ENCODE data around the gene PRDM1. TPM values are rescaled to one million over a fixed set of nuclear protein-coding genes. Genes with fewer than 3 reads are reported as not detected.

Gene PRDM1
- total and polyA plus RNA-seq, 10 donors: 2.2 to 63.7 (median 42.3) TPM

- H3K9me3 ChIP-seq: no peaks in the 10 kb centered on the region
- TF ChIP-seq CTCF (IDR thresholded peaks at IDR 0.05 in 8 of 11, conservative IDR thresholded peaks at IDR 0.05 in 3 of 11) (no peak), POLR2A (IDR thresholded peaks at IDR 0.05) (no peak), POLR2AphosphoS5 (IDR thresholded peaks at IDR 0.05) (no peak)
- 83 to 91% (median 85%) methylated on average over 9 of the region's 9 CpGs for WGBS, 5 donors
Measured at GRCh38 chr6:106128981-106129781, 43.0 kb downstream of the PRDM1 start.

DNA sequence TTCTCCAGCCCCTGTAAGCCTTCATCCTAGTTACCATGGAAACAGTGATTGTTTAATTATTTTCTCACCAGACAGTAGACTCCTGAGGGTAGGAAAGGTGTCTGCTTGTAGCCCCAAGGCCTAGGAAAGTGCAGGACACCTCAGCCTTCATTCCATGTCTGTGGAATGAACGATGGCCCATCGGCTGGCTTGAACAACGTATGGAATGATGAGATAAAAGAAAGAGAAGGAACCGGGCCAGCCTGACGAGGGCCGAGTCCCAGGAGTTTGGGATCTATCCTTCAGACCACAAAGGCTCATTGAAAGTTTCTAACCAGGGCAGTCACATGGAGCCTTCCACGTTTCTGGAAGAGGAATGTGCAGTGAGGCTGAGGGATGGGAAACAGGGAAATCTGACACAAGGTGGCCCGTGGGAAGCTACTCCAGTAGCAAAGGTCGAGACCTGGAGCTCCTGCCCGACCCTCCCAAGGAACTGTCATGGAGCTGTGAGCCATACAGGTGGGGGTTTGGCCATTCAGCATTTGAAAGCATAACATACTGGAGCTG lies 46.1 kb downstream of the PRDM1 start:
- DNase-seq: no peak
- Histone ChIP-seq H3K36me3 (no peaks in the 10 kb centered on the region), H3K4me3 (no peak overlapping the region), H3K9me3 (no peaks in the 10 kb centered on the region), H3K27me3 (replicated peaks in 1 of 7) (no peaks in the 10 kb centered on the region), H3K4me1 (no peaks in the 10 kb centered on the region), H3K27ac (no peak overlapping the region)
- TF ChIP-seq CTCF (IDR thresholded peaks at IDR 0.05 in 8 of 11, conservative IDR thresholded peaks at IDR 0.05 in 3 of 11) (no peak), POLR2AphosphoS5 (IDR thresholded peaks at IDR 0.05) (no peak), POLR2A (IDR thresholded peaks at IDR 0.05) (no peak)
- WGBS, 5 donors: 83 to 94% (median 92%) methylated on average over 10 of the region's 10 CpGs
- intact Hi-C loops (cut with DNase I; ENCODE audit: low total_unique reads): no loop called here

More at GRCh38 chr6:106128981-106129781, 43.0 kb downstream of the PRDM1 start:
- DNase-seq: no peak
- H3K36me3 ChIP-seq: no peaks in the 10 kb centered on the region
- intact Hi-C loops (cut with DNase I; ENCODE audit: low total_unique reads): no loop called here
- H3K4me3 ChIP-seq: no peak overlapping the region
- no peak overlapping the region for H3K27ac ChIP-seq
- no peaks in the 10 kb centered on the region for H3K27me3 ChIP-seq (replicated peaks in 1 of 7)
- H3K4me1 ChIP-seq: peaks cover 0 to 17% (median 6%) of the 10 kb centered on the region in 6 donors

- Histone ChIP-seq H3K27me3 (replicated peaks in 1 of 7) (no peaks in the 10 kb centered on the region), H3K9me3 (no peaks in the 10 kb centered on the region), H3K27ac (no peak overlapping the region), H3K4me3 (no peak overlapping the region), H3K4me1 (no peaks in the 10 kb centered on the region), H3K36me3 (no peaks in the 10 kb centered on the region)
- TF ChIP-seq POLR2AphosphoS5 (IDR thresholded peaks at IDR 0.05) (no peak), POLR2A (IDR thresholded peaks at IDR 0.05) (no peak), CTCF (IDR thresholded peaks at IDR 0.05 in 8 of 11, conservative IDR thresholded peaks at IDR 0.05 in 3 of 11) (no peak)
- no peak for DNase-seq
- 87 to 94% (median 92%) methylated on average over 6 of the region's 6 CpGs for WGBS, 5 donors
- intact Hi-C loops (cut with DNase I; ENCODE audit: low total_unique reads): no loop called here
Measured at GRCh38 chr6:106133040-106133439, 46.9 kb downstream of the PRDM1 start.

- no peaks in the 10 kb centered on the region for H3K27me3 ChIP-seq (replicated peaks in 1 of 7)
- H3K36me3 ChIP-seq: no peaks in the 10 kb centered on the region
- H3K4me1 ChIP-seq: no peaks in the 10 kb centered on the region
- H3K9me3 ChIP-seq: no peaks in the 10 kb centered on the region
- DNase-seq: no peak
- intact Hi-C loops (cut with DNase I; ENCODE audit: low total_unique reads): no loop called here
- TF ChIP-seq CTCF (IDR thresholded peaks at IDR 0.05 in 8 of 11, conservative IDR thresholded peaks at IDR 0.05 in 3 of 11) (no peak), POLR2A (IDR thresholded peaks at IDR 0.05) (no peak), POLR2AphosphoS5 (IDR thresholded peaks at IDR 0.05) (no peak)
- no peak overlapping the region for H3K27ac ChIP-seq
- no peak overlapping the region for H3K4me3 ChIP-seq
- WGBS, 5 donors: 74 to 82% (median 81%) methylated on average over 17 of the region's 17 CpGs
Measured at GRCh38 chr6:106134087-106134770, 48.1 kb downstream of the PRDM1 start.
